A549 treated with RU486 at 1 μM for 4 hours (cell line): ENCODE measurements around the gene TTLL8. TPM values are rescaled to one million over a fixed set of nuclear protein-coding genes. Genes with fewer than 3 reads are reported as not detected.

Source experiments
- total RNA-seq: library from RNA; stranded (reverse); fragments of 200-300 nt; extraction: Qiagen RNA extraction; gene quantifications from 5 replicates; pipeline ENCODE4 v1.2.3, GENCODE V29; 2022; ENCODE audit warnings: low read depth

The TTLL8 gene
- total RNA-seq, result not detected in 5 replicates

DNA sequence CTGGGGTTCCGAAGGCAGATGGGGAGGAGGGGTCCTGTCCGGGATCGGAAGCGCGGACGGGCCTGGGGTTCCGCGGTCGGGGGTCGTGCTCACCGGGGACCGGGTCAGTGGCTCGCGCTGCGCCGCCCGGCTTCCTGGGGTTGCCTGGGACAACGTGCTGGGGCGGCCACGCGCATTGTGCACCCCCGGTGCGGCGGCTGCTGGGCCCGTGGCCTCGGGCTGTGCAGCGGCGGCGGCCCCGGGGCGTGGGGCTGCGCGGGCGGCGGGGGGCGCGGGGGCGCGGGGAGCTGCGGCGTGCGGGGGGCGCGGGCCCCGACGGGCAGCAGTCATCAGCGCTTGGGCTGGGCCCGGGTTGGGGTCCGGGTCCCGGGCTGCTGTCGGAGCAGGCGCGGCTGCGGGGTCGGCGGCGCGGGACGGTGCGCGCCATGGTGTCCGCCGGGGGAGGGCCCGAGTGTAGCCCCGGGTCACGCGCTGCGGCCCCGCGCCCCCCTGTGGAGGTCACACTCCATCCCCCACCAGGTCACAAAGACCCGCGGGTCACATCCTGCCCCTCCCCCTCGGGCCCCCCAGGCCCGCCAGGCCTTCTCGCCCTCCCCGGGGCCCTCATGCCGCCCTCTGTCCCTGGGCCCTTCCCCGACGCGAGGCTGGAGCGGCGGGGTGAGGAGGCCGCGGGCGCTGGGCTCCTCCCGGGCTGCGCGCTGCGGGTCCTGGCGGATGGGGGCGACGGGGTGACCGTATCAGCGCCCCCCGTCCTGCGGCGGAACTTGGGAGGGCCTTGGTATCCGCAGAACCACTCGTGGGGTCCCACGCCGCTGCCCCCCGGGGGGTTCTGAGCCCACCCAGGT, at the start of gene TTLL8:
TTLL8 (minus strand) TSS at position 238 of the 845 bp plus-strand sequence.

DNA sequence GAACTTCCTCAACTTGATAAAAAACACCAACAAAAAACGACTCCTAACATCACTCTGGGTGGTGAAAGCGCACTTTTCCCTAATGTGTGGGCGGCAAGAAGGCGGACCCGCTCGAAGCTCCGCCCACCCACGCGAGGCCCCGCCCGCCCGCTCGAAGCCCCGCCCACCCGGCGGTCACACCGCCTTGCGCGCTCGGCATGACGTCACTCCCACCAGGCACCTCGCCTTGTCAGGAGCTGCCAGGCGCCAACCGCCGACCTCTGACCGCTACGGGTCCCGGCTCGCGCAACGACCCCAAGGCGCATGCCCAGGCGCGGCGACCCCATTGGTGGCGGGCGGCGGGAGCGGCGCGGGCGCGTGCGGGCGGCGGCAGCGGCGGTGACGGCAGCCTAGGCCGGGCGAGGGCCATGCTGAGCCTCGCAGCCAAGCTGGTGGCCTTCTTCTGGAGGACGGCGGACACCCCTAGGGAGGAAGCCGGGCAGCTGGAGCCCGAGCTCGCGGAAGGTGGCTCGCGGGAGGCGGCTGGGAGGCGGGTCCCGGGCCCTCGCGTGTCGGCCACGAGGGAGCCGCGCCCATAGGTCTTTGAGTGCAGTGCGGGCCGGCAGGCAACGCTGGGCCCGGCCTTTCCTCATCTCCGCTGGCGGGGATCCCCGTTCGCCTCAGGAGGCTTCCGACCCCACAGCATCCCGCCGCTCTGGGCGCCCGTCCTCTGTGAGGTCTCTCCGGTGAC, 31.7 kb upstream of the TTLL8 start, which contains the start of gene MOV10L1:
MOV10L1 (plus strand) TSS at position 325 of the 730 bp plus-strand sequence; CDS start at position 408, 83 bp downstream.

DNA sequence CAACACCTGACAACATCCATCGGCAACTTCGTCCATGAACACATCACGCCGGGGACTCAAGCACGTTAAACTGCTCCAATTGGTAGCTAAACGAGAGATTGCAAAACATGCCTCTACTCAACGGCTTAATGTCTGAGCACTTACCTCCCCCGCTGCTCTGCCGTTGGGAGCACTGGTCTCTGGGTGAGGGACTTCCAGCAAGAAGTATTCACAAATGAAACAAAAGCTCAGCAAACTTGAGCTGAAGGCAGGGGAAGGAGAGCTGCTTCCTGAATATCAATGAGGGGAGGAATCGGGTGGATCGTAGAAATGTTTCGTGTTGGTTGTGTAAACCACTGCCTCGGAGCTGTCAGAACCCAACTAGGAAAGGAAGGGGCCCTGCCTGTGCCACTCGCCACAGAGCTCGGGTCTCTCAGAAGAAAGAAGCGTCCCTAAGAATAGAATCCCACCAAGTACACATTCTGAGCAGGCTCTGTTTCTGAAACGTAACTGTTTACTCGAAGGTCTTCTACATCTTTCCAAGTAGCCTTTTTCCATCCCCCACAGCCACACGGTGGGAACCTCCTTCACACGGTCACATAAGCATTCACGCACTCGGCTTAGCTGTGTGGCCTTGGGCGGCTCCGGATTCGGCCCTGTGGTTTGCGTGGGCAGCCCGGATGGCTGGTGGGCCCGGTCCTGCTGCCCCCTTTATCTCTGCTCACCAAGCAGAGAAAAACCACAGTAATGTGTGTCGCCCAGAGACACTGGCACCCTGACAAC, 27.3 kb upstream of the TTLL8 start, which contains the start of gene MLC1:
MLC1 (minus strand) TSS at position 216 of the 762 bp plus-strand sequence. CDS start 524 bp downstream, outside the sequence.

DNA sequence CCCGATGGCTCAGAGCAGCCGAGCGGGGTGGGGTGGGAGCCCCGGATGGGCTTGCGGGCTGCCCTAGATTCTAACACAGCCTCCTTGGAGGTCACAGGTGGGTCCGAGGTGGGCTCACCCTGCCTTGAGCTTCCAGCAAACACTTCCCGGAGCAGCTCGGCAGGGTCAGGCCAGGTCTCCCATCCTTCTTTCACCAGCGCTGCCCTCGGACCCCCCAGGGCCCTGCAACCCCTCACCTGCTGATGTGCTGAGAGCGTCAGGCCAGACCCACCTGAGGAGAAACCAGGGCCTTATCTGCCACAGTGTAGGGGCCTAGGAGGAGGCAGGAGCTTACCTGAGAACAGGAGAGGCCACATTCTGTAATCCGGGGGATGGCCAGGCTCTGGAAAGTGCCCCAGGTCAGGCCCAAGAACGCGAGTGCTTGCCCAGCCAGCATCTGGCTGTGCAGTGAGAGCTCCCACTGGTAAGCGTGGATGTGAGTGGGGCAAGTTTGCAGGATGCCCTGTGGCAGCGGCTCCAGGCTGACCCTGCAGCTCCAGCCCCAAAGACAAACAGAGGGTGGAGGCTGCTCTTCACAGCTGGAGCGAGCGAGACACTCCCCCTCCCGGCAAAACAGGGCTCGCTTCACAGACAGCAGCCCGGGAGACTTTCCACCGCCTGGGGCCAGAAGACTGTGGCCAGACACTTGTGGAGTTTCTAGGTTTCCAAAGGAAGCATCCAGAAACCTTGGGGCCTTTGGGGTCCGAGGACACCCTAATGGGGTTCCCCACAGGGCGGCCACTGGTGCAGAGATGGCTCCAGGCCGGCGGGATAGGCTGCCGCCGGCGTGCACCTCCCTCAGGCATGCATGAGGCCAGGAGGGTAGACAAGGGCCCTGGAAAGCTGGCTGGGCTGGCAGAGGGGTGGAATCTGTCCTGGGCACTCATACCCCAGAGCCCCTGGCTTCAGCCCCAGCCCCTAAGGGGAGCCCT, 45.6 kb downstream of the TTLL8 start, which contains the start of gene IL17REL:
IL17REL (minus strand) TSS at position 555 of the 971 bp plus-strand sequence; CDS start at position 436, 119 bp downstream.

Other genes starting within 250 kb of the TTLL8 start
- gene BRD1, start 230.4 kb downstream of the TTLL8 start, total RNA-seq, result 12.1 to 15.6 TPM (median 14.7 TPM) in 5 replicates
- 8.0 to 12.1 TPM (median 11.6 TPM) in 5 replicates for gene ZBED4, start 204.5 kb downstream of the TTLL8 start, total RNA-seq
- 5.2 to 12.3 TPM (median 11.1 TPM) in 5 replicates for gene ALG12, start 139.9 kb downstream of the TTLL8 start, total RNA-seq
- 17.3 to 28.1 TPM (median 26.9 TPM) in 5 replicates for gene CRELD2, start 139.7 kb downstream of the TTLL8 start, total RNA-seq
- gene PIM3, start 97.5 kb downstream of the TTLL8 start, total RNA-seq, result 21.6 to 43.2 TPM (median 37.1 TPM) in 5 replicates
- gene IL17REL, start 45.5 kb downstream of the TTLL8 start, total RNA-seq, result 0.02 TPM in 1 of 5 replicates, not detected in the others
- 0.05 to 0.06 TPM in 2 of 5 replicates, not detected in the others for gene MLC1, start 27.1 kb upstream of the TTLL8 start, total RNA-seq
- gene MOV10L1, start 31.7 kb upstream of the TTLL8 start, total RNA-seq, result not detected in 5 replicates
- 5.7 to 8.5 TPM (median 6.9 TPM) in 5 replicates for gene PANX2, start 112.4 kb upstream of the TTLL8 start, total RNA-seq
- gene TRABD, start 127.6 kb upstream of the TTLL8 start, total RNA-seq, result 21.0 to 39.4 TPM (median 33.3 TPM) in 5 replicates
- 12.7 to 21.3 TPM (median 18.0 TPM) in 5 replicates for gene SELENOO, start 142.7 kb upstream of the TTLL8 start, total RNA-seq
- 5.7 to 11.4 TPM (median 9.5 TPM) in 5 replicates for gene TUBGCP6, start 186.7 kb upstream of the TTLL8 start, total RNA-seq
- gene HDAC10, start 193.0 kb upstream of the TTLL8 start, total RNA-seq, result 6.3 to 11.7 TPM (median 9.3 TPM) in 5 replicates
- gene MAPK12, start 203.4 kb upstream of the TTLL8 start, total RNA-seq, result 17.6 to 25.8 TPM (median 22.1 TPM) in 5 replicates
- 4.2 to 7.2 TPM (median 6.6 TPM) in 5 replicates for gene MAPK11, start 212.1 kb upstream of the TTLL8 start, total RNA-seq
- 85.8 to 126 TPM (median 108 TPM) in 5 replicates for gene PLXNB2, start 249.3 kb upstream of the TTLL8 start, total RNA-seq